ENCODE results near the gene FAM174A.

Gene FAM174A

GRCh38 chr5:100560860-100561259 lies 25.7 kb downstream of the FAM174A start:
- H3K4ac ChIP-seq (ENCODE audit: low read depth, low read length): no peak overlapping the region
- H4K8ac ChIP-seq (ENCODE audit: low read depth, low read length): no peak overlapping the region
- H3K27ac ChIP-seq (ENCODE audit: low read depth, low read length): no peak overlapping the region
- H3K9ac ChIP-seq (ENCODE audit: low read length): no peak overlapping the region
- WGBS (ENCODE audit: extremely low coverage, insufficient coverage, low lambda C conversion rate): no CpG with 5 or more reads among the region's 1 CpG
- DNase-seq: no peak
- no peak overlapping the region for H3K56ac ChIP-seq (ENCODE audit: low read length)
- no peak overlapping the region for H3K23ac ChIP-seq (ENCODE audit: low read length)
- H3K4me3 ChIP-seq (ENCODE audit: low read length): no peak overlapping the region
- H2BK120ac ChIP-seq (ENCODE audit: low read depth, low read length): no peak overlapping the region
- H3K4me2 ChIP-seq (ENCODE audit: low read length): no peak overlapping the region
- H3K36me3 ChIP-seq (ENCODE audit: control insufficient read depth, insufficient read depth, low read length): no peaks in the 10 kb centered on the region
- H3K27me3 ChIP-seq (ENCODE audit: insufficient read depth, low read length, poor library complexity): no peaks in the 10 kb centered on the region
- no peak overlapping the region for H2BK15ac ChIP-seq (replicated peaks; ENCODE audit: low read depth)
- no peak overlapping the region for H2AK5ac ChIP-seq (ENCODE audit: low read length)
- no peak overlapping the region for H3K18ac ChIP-seq (ENCODE audit: low read length)
- no peak overlapping the region for H4K5ac ChIP-seq (ENCODE audit: low read length)
- no peaks in the 10 kb centered on the region for H3K79me2 ChIP-seq (ENCODE audit: control insufficient read depth, insufficient read depth, low read length)
- H3K79me1 ChIP-seq (ENCODE audit: low read length): no peaks in the 10 kb centered on the region
- no peaks in the 10 kb centered on the region for H3K4me1 ChIP-seq (ENCODE audit: control insufficient read depth, low read depth, low read length)
- no peak overlapping the region for H2BK5ac ChIP-seq (ENCODE audit: low read length)

GRCh38 chr5:100562821-100563220 lies 27.6 kb downstream of the FAM174A start:
- no peak overlapping the region for H3K27ac ChIP-seq (ENCODE audit: low read depth, low read length)
- H3K56ac ChIP-seq (ENCODE audit: low read length): no peak overlapping the region
- no peak for DNase-seq
- H2BK5ac ChIP-seq (ENCODE audit: low read length): no peak overlapping the region
- no peak overlapping the region for H3K18ac ChIP-seq (ENCODE audit: low read length)
- no peaks in the 10 kb centered on the region for H3K79me1 ChIP-seq (ENCODE audit: low read length)
- no peak overlapping the region for H3K23ac ChIP-seq (ENCODE audit: low read length)
- no peaks in the 10 kb centered on the region for H3K79me2 ChIP-seq (ENCODE audit: control insufficient read depth, insufficient read depth, low read length)
- no peak overlapping the region for H4K5ac ChIP-seq (ENCODE audit: low read length)
- H3K4ac ChIP-seq (ENCODE audit: low read depth, low read length): no peak overlapping the region
- no peaks in the 10 kb centered on the region for H3K27me3 ChIP-seq (ENCODE audit: insufficient read depth, low read length, poor library complexity)
- no peak overlapping the region for H3K4me2 ChIP-seq (ENCODE audit: low read length)
- H3K36me3 ChIP-seq (ENCODE audit: control insufficient read depth, insufficient read depth, low read length): no peaks in the 10 kb centered on the region
- no peak overlapping the region for H2BK120ac ChIP-seq (ENCODE audit: low read depth, low read length)
- H4K8ac ChIP-seq (ENCODE audit: low read depth, low read length): no peak overlapping the region
- no peak overlapping the region for H3K9ac ChIP-seq (ENCODE audit: low read length)
- no peaks in the 10 kb centered on the region for H3K4me1 ChIP-seq (ENCODE audit: control insufficient read depth, low read depth, low read length)
- no peak overlapping the region for H3K4me3 ChIP-seq (ENCODE audit: low read length)
- no peak overlapping the region for H2AK5ac ChIP-seq (ENCODE audit: low read length)
- H2BK15ac ChIP-seq (replicated peaks; ENCODE audit: low read depth): no peak overlapping the region

- Histone ChIP-seq H2BK15ac (replicated peaks; ENCODE audit: low read depth) (no peak overlapping the region), H3K18ac (ENCODE audit: low read length) (no peak overlapping the region), H3K27ac (ENCODE audit: low read depth, low read length) (no peak overlapping the region), H3K79me2 (ENCODE audit: control insufficient read depth, insufficient read depth, low read length) (no peaks in the 10 kb centered on the region), H3K56ac (ENCODE audit: low read length) (no peak overlapping the region), H3K4me3 (ENCODE audit: low read length) (no peak overlapping the region), H3K4me1 (ENCODE audit: control insufficient read depth, low read depth, low read length) (no peaks in the 10 kb centered on the region), H3K79me1 (ENCODE audit: low read length) (no peaks in the 10 kb centered on the region), H2BK5ac (ENCODE audit: low read length) (no peak overlapping the region), H2AK5ac (ENCODE audit: low read length) (no peak overlapping the region), H4K8ac (ENCODE audit: low read depth, low read length) (no peak overlapping the region), H3K4me2 (ENCODE audit: low read length) (no peak overlapping the region), H3K23ac (ENCODE audit: low read length) (no peak overlapping the region), H3K36me3 (ENCODE audit: control insufficient read depth, insufficient read depth, low read length) (no peaks in the 10 kb centered on the region), H4K5ac (ENCODE audit: low read length) (no peak overlapping the region), H3K9ac (ENCODE audit: low read length) (no peak overlapping the region), H3K27me3 (ENCODE audit: insufficient read depth, low read length, poor library complexity) (no peaks in the 10 kb centered on the region), H2BK120ac (ENCODE audit: low read depth, low read length) (no peak overlapping the region), H3K4ac (ENCODE audit: low read depth, low read length) (no peak overlapping the region)
- DNase-seq: no peak
- no CpG with 5 or more reads among the region's 4 CpGs for WGBS (ENCODE audit: extremely low coverage, insufficient coverage, low lambda C conversion rate)
These were observed 31.4 kb downstream of the FAM174A start for GRCh38 chr5:100566382-100567141.

- no CpG with 5 or more reads among the region's 2 CpGs for WGBS (ENCODE audit: extremely low coverage, insufficient coverage, low lambda C conversion rate)
- Histone ChIP-seq H3K4ac (ENCODE audit: low read depth, low read length) (no peak overlapping the region), H2BK15ac (replicated peaks; ENCODE audit: low read depth) (no peak overlapping the region), H3K79me1 (ENCODE audit: low read length) (no peaks in the 10 kb centered on the region), H2AK5ac (ENCODE audit: low read length) (no peak overlapping the region), H3K36me3 (ENCODE audit: control insufficient read depth, insufficient read depth, low read length) (no peaks in the 10 kb centered on the region), H3K79me2 (ENCODE audit: control insufficient read depth, insufficient read depth, low read length) (no peaks in the 10 kb centered on the region), H3K4me1 (ENCODE audit: control insufficient read depth, low read depth, low read length) (no peaks in the 10 kb centered on the region), H3K4me3 (ENCODE audit: low read length) (no peak overlapping the region), H3K27me3 (ENCODE audit: insufficient read depth, low read length, poor library complexity) (no peaks in the 10 kb centered on the region), H3K4me2 (ENCODE audit: low read length) (no peak overlapping the region), H3K56ac (ENCODE audit: low read length) (no peak overlapping the region), H3K18ac (ENCODE audit: low read length) (no peak overlapping the region), H3K9ac (ENCODE audit: low read length) (no peak overlapping the region), H2BK120ac (ENCODE audit: low read depth, low read length) (no peak overlapping the region), H2BK5ac (ENCODE audit: low read length) (no peak overlapping the region), H3K27ac (ENCODE audit: low read depth, low read length) (no peak overlapping the region), H4K5ac (ENCODE audit: low read length) (no peak overlapping the region), H4K8ac (ENCODE audit: low read depth, low read length) (no peak overlapping the region), H3K23ac (ENCODE audit: low read length) (no peak overlapping the region)
- DNase-seq: no peak
These were observed 39.5 kb downstream of the FAM174A start for GRCh38 chr5:100574716-100575115.

GRCh38 chr5:100575815-100576214 lies 40.6 kb downstream of the FAM174A start:
- Histone ChIP-seq H4K5ac (ENCODE audit: low read length) (no peak overlapping the region), H2AK5ac (ENCODE audit: low read length) (no peak overlapping the region), H3K27ac (ENCODE audit: low read depth, low read length) (no peak overlapping the region)

GRCh38 chr5:100576217-100576751 lies 41.1 kb downstream of the FAM174A start:
- no peak overlapping the region for H2BK5ac ChIP-seq (ENCODE audit: low read length)
- no peak overlapping the region for H3K9ac ChIP-seq (ENCODE audit: low read length)
- H3K56ac ChIP-seq (ENCODE audit: low read length): no peak overlapping the region
- H3K36me3 ChIP-seq (ENCODE audit: control insufficient read depth, insufficient read depth, low read length): no peaks in the 10 kb centered on the region
- H2BK15ac ChIP-seq (replicated peaks; ENCODE audit: low read depth): no peak overlapping the region
- no CpG with 5 or more reads among the region's 2 CpGs for WGBS (ENCODE audit: extremely low coverage, insufficient coverage, low lambda C conversion rate)
- H4K5ac ChIP-seq (ENCODE audit: low read length): no peak overlapping the region
- H4K8ac ChIP-seq (ENCODE audit: low read depth, low read length): no peak overlapping the region
- no peaks in the 10 kb centered on the region for H3K4me1 ChIP-seq (ENCODE audit: control insufficient read depth, low read depth, low read length)
- no peak overlapping the region for H3K4me2 ChIP-seq (ENCODE audit: low read length)
- no peak overlapping the region for H3K27ac ChIP-seq (ENCODE audit: low read depth, low read length)
- no peak for DNase-seq
- no peak overlapping the region for H3K18ac ChIP-seq (ENCODE audit: low read length)
- no peak overlapping the region for H3K4me3 ChIP-seq (ENCODE audit: low read length)
- no peak overlapping the region for H3K23ac ChIP-seq (ENCODE audit: low read length)
- H2AK5ac ChIP-seq (ENCODE audit: low read length): no peak overlapping the region
- no peaks in the 10 kb centered on the region for H3K79me1 ChIP-seq (ENCODE audit: low read length)
- H3K79me2 ChIP-seq (ENCODE audit: control insufficient read depth, insufficient read depth, low read length): no peaks in the 10 kb centered on the region
- H2BK120ac ChIP-seq (ENCODE audit: low read depth, low read length): no peak overlapping the region
- no peak overlapping the region for H3K4ac ChIP-seq (ENCODE audit: low read depth, low read length)
- no peaks in the 10 kb centered on the region for H3K27me3 ChIP-seq (ENCODE audit: insufficient read depth, low read length, poor library complexity)

More at GRCh38 chr5:100575815-100576214, 40.6 kb downstream of the FAM174A start:
- H3K36me3 ChIP-seq (ENCODE audit: control insufficient read depth, insufficient read depth, low read length): no peaks in the 10 kb centered on the region
- H3K9ac ChIP-seq (ENCODE audit: low read length): no peak overlapping the region
- H3K56ac ChIP-seq (ENCODE audit: low read length): no peak overlapping the region
- H3K79me1 ChIP-seq (ENCODE audit: low read length): no peaks in the 10 kb centered on the region
- no peak overlapping the region for H2BK120ac ChIP-seq (ENCODE audit: low read depth, low read length)
- H2BK5ac ChIP-seq (ENCODE audit: low read length): no peak overlapping the region
- H2BK15ac ChIP-seq (replicated peaks; ENCODE audit: low read depth): no peak overlapping the region
- no peaks in the 10 kb centered on the region for H3K79me2 ChIP-seq (ENCODE audit: control insufficient read depth, insufficient read depth, low read length)
- no peaks in the 10 kb centered on the region for H3K4me1 ChIP-seq (ENCODE audit: control insufficient read depth, low read depth, low read length)
- H3K4ac ChIP-seq (ENCODE audit: low read depth, low read length): no peak overlapping the region
- H3K23ac ChIP-seq (ENCODE audit: low read length): no peak overlapping the region
- no peak overlapping the region for H3K4me2 ChIP-seq (ENCODE audit: low read length)
- no peak overlapping the region for H3K4me3 ChIP-seq (ENCODE audit: low read length)
- no peak overlapping the region for H4K8ac ChIP-seq (ENCODE audit: low read depth, low read length)
- H3K27me3 ChIP-seq (ENCODE audit: insufficient read depth, low read length, poor library complexity): no peaks in the 10 kb centered on the region
- no peak for DNase-seq
- no peak overlapping the region for H3K18ac ChIP-seq (ENCODE audit: low read length)
